Measurements from ENCODE around the gene PLEKHA3. TPM values are rescaled to one million over a fixed set of nuclear protein-coding genes. Genes with fewer than 3 reads are reported as not detected.

PLEKHA3 gene
- total and polyA plus RNA-seq, 10 of the 15 experiments (the other 5 are each of a cell fraction or from before 2014, with no cell fraction given), result 1.4 to 21.1 (median 7.4) TPM

DNA sequence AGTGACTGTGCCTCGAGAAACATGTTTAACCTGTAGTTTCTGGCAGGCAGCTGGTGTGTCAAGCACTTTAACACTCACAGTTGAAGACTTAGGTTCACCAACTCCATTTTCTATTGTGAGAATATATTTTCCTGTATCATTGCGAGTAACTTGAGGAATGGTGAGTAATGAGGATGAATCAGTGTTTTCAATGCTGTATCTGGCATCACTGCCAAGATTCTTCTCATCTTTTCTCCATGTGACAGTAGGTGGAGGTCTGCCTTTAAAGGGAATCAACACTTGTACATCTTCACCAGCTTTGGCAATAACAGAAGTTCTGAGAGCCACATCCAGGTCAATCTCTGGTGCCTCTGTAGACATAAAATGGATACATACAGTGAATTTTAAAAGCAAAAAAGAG lies 72.8 kb downstream of the PLEKHA3 start (continued):
- TF ChIP-seq, protein P1, sequence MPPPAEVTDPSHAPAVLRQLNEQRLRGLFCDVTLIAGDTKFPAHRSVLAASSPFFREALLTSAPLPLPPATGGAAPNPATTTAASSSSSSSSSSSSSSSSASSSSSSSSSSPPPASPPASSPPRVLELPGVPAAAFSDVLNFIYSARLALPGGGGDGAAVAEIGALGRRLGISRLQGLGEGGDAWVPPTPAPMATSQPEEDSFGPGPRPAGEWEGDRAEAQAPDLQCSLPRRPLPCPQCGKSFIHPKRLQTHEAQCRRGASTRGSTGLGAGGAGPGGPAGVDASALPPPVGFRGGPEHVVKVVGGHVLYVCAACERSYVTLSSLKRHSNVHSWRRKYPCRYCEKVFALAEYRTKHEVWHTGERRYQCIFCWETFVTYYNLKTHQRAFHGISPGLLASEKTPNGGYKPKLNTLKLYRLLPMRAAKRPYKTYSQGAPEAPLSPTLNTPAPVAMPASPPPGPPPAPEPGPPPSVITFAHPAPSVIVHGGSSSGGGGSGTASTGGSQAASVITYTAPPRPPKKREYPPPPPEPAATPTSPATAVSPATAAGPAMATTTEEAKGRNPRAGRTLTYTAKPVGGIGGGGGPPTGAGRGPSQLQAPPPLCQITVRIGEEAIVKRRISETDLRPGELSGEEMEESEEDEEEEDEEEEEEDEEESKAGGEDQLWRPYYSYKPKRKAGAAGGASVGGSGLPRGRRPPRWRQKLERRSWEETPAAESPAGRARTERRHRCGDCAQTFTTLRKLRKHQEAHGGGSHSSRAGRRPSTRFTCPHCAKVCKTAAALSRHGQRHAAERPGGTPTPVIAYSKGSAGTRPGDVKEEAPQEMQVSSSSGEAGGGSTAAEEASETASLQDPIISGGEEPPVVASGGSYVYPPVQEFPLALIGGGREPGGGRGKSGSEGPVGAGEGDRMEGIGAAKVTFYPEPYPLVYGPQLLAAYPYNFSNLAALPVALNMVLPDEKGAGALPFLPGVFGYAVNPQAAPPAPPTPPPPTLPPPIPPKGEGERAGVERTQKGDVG (CRISPR knock-in tag; IDR thresholded peaks at IDR 0.05), result no peak
- no peak for TF ChIP-seq ZNF274 (IDR thresholded peaks at IDR 0.05; ENCODE audit: insufficient read depth, insufficient read length)

Other genes starting within 250 kb of the PLEKHA3 start
- 70.1 and 74.5 TPM in 2 replicates for gene PRKRA, start 29.3 kb upstream of the PLEKHA3 start, total RNA-seq (2014; rRNA removed)
- 49.5 and 50.1 TPM in 2 replicates for gene PRKRA, start 29.3 kb upstream of the PLEKHA3 start, total RNA-seq (2014; rRNA removed; fragmentation: Illumina TruSeq; extraction: Trizol)
- 46.8 and 49.1 TPM in 2 replicates for gene PRKRA, start 29.3 kb upstream of the PLEKHA3 start, total RNA-seq (2021)
- 65.7 and 80.6 TPM in 2 replicates for gene PRKRA, start 29.3 kb upstream of the PLEKHA3 start, polyA plus RNA-seq (2011; rRNA removed)
- gene PRKRA, start 29.3 kb upstream of the PLEKHA3 start, polyA plus RNA-seq (2014; fragmentation: Illumina TruSeq; extraction: Trizol), result 48.2 and 68.4 TPM in 2 replicates
- gene PRKRA, start 29.3 kb upstream of the PLEKHA3 start, polyA plus RNA-seq (2014; fragmentation: Nextera tagmentation; extraction: Ambion mirVana), result 10 to 100 TPM; 19.1 to 25.1 TPM
- 53.8 and 59.3 TPM in 2 replicates for gene PRKRA, start 29.3 kb upstream of the PLEKHA3 start, polyA plus RNA-seq (2014; rRNA removed)
- gene PRKRA, start 29.3 kb upstream of the PLEKHA3 start, polyA plus RNA-seq (2016; fragmentation: Nextera tagmentation; extraction: Ambion mirVana), result 10 to 100 TPM; 71.1 to 75.6 TPM
- gene PJVK, start 29.1 kb upstream of the PLEKHA3 start, total RNA-seq (2014; rRNA removed), result 3.4 and 4.4 TPM in 2 replicates
- 4.3 TPM in 2 replicates for gene PJVK, start 29.1 kb upstream of the PLEKHA3 start, total RNA-seq (2014; rRNA removed; fragmentation: Illumina TruSeq; extraction: Trizol)
- gene PJVK, start 29.1 kb upstream of the PLEKHA3 start, total RNA-seq (2021), result 2.9 and 3.1 TPM in 2 replicates
- 6.2 and 9.5 TPM in 2 replicates for gene PJVK, start 29.1 kb upstream of the PLEKHA3 start, polyA plus RNA-seq (2011; rRNA removed)
- gene PJVK, start 29.1 kb upstream of the PLEKHA3 start, polyA plus RNA-seq (2014; fragmentation: Illumina TruSeq; extraction: Trizol), result 6.4 and 7.4 TPM in 2 replicates
- 1 to 10 TPM; 2.1 to 3.0 TPM for gene PJVK, start 29.1 kb upstream of the PLEKHA3 start, polyA plus RNA-seq (2014; fragmentation: Nextera tagmentation; extraction: Ambion mirVana)
- 4.0 and 6.8 TPM in 2 replicates for gene PJVK, start 29.1 kb upstream of the PLEKHA3 start, polyA plus RNA-seq (2014; rRNA removed)
- 1 to 10 TPM; 1.8 to 2.6 TPM for gene PJVK, start 29.1 kb upstream of the PLEKHA3 start, polyA plus RNA-seq (2016; fragmentation: Nextera tagmentation; extraction: Ambion mirVana)
- 7.8 and 10.2 TPM in 2 replicates for gene FKBP7, start 1.9 kb upstream of the PLEKHA3 start, total RNA-seq (2014; rRNA removed)
- 9.6 and 10.5 TPM in 2 replicates for gene FKBP7, start 1.9 kb upstream of the PLEKHA3 start, total RNA-seq (2014; rRNA removed; fragmentation: Illumina TruSeq; extraction: Trizol)
- gene FKBP7, start 1.9 kb upstream of the PLEKHA3 start, total RNA-seq (2021), result 5.6 and 6.4 TPM in 2 replicates
- 6.3 and 8.1 TPM in 2 replicates for gene FKBP7, start 1.9 kb upstream of the PLEKHA3 start, polyA plus RNA-seq (2011; rRNA removed)
- gene FKBP7, start 1.9 kb upstream of the PLEKHA3 start, polyA plus RNA-seq (2014; fragmentation: Illumina TruSeq; extraction: Trizol), result 15.2 and 17.0 TPM in 2 replicates
- 10 to 100 TPM; 16.6 to 16.7 TPM for gene FKBP7, start 1.9 kb upstream of the PLEKHA3 start, polyA plus RNA-seq (2014; fragmentation: Nextera tagmentation; extraction: Ambion mirVana)
- gene FKBP7, start 1.9 kb upstream of the PLEKHA3 start, polyA plus RNA-seq (2014; rRNA removed), result 9.8 and 11.3 TPM in 2 replicates
- 10 to 100 TPM; 13.7 to 14.7 TPM for gene FKBP7, start 1.9 kb upstream of the PLEKHA3 start, polyA plus RNA-seq (2016; fragmentation: Nextera tagmentation; extraction: Ambion mirVana)

All from GM12878 (cell line).